A549 (cell line): ENCODE data around the gene DISC1. TPM values are rescaled to one million over a fixed set of nuclear protein-coding genes. Genes with fewer than 3 reads are reported as not detected.

ENCODE experiments used
- ATAC-seq, 2 experiments: fragments of 200-7000 bp in 1 of 2; fragments of >200 bp in 1 of 2; cut with Nextera tagmentation in 1 of 2; cut with Tn5 transposase in 1 of 2; 3 replicates each; pipeline versions ENCODE4 v1.8.0 to v1.9.1; 2018 to 2020; ENCODE audit warnings: mild to moderate bottlenecking in 1 of 2, moderate library complexity in 1 of 2
- CTCF ChIA-PET: fragments of 300-600 bp; sonication (Branson Sonifier 250); formaldehyde crosslinking; extraction: SDS; loops from one replicate; lab custom pipeline; 2021; ENCODE audit warnings: antibody characterized with exemption, inconsistent platforms; lab: Yijun Ruan, JAX
- POLR2A ChIA-PET: fragments of 350-600 bp; formaldehyde crosslinking; extraction: SDS; loops from one replicate; lab custom pipeline; 2021; ENCODE audit warnings: antibody characterized with exemption, inconsistent platforms; lab: Yijun Ruan, JAX
- DNase-seq, 2 experiments: peaks; one replicate each; pipeline versions ENCODE4 v3.0.0 to v3.0.0-alpha.2; 2011 to 2016; ENCODE audit warnings: low read depth in 1 of 2, low spot score in 1 of 2
- FAIRE-seq: peaks from 2 replicates; lab custom pipeline; 2011; peaks lifted over from hg19 to GRCh38; lab: Jason Lieb, UNC
- H3K27ac ChIP-seq, 2 experiments: fragments of >200 bp; sonication (Bioruptor Twin); formaldehyde crosslinking; 3 replicates each; pipeline ENCODE4 v1.5.1; 2016 to 2017
- H3K4me1 ChIP-seq: fragments of >200 bp; sonication (Bioruptor Twin); formaldehyde crosslinking; 3 replicates; pipeline ENCODE4 v1.6.1; 2016
- H3K4me2 ChIP-seq: fragments of >200 bp; sonication (Bioruptor Twin); formaldehyde crosslinking; 3 replicates; pipeline ENCODE4 v1.6.1; 2016
- H3K4me3 ChIP-seq: fragments of >200 bp; sonication (Bioruptor Twin); formaldehyde crosslinking; 3 replicates; pipeline ENCODE4 v1.5.1; 2016
- H3K9me3 ChIP-seq: fragments of >200 bp; sonication (Bioruptor Twin); formaldehyde crosslinking; 3 replicates; pipeline ENCODE4 v1.6.1; 2016
- CBX2 ChIP-seq: fragments of 200-600 bp; sonication (generic); IDR thresholded peaks from 2 replicates; pipeline ENCODE4 v1.6.1; 2016; ENCODE audit warnings: low read depth, mild to moderate bottlenecking, borderline replicate concordance
- EP300 ChIP-seq, 2 experiments: fragments of >200 bp; sonication (Bioruptor Twin); formaldehyde crosslinking; IDR thresholded peaks; 2 replicates in 1 of 2; 3 replicates in 1 of 2; pipeline ENCODE4 v1.6.1; 2016 to 2017
- FOSL2 ChIP-seq, 2 experiments: fragments of 450-650 bp in 1 of 2; fragments of >200 bp in 1 of 2; sonication (Bioruptor Twin) in 1 of 2; formaldehyde crosslinking; IDR thresholded peaks; 2 replicates each; pipeline versions ENCODE4 v1.5.0 to v1.6.1; 2016 to 2020; ENCODE audit warnings: mild to moderate bottlenecking in 1 of 2, moderate library complexity in 1 of 2
- FOXS1 ChIP-seq: fragments of 250-450 bp; sonication (Bioruptor Pico); IDR thresholded peaks from 2 replicates; pipeline ENCODE4 v1.5.0; 2020; ENCODE audit warnings: mild to moderate bottlenecking, moderate library complexity
- HDAC2 ChIP-seq: fragments of 200-600 bp; sonication (generic); IDR thresholded peaks from 2 replicates; pipeline ENCODE4 v1.6.1; 2016
- HEYL ChIP-seq: fragments of 250-450 bp; sonication (Bioruptor Pico); IDR thresholded peaks from 2 replicates; pipeline ENCODE4 v1.8.0; 2021; ENCODE audit warnings: mild to moderate bottlenecking, moderate library complexity
- HOXB13 ChIP-seq: fragments of 250-450 bp; sonication (Bioruptor Pico); IDR thresholded peaks from 2 replicates; pipeline ENCODE4 v1.5.0; 2020; ENCODE audit warnings: low read depth, mild to moderate bottlenecking, moderate library complexity
- JUN ChIP-seq, 2 experiments: fragments of >200 bp; sonication (Bioruptor Twin); formaldehyde crosslinking; IDR thresholded peaks; 2 replicates in 1 of 2; 3 replicates in 1 of 2; pipeline ENCODE4 v1.6.1; 2016 to 2017
- JUNB ChIP-seq: fragments of >200 bp; sonication (Bioruptor Twin); formaldehyde crosslinking; IDR thresholded peaks from 2 replicates; pipeline ENCODE4 v1.6.1; 2016
- MAFK ChIP-seq: fragments of 450-650 bp; IDR thresholded peaks from 2 replicates; pipeline ENCODE4 v1.6.1; 2014; ENCODE audit not compliant: partially characterized antibody
- MYC ChIP-seq: IDR thresholded peaks from 2 replicates; pipeline ENCODE4 v1.6.1; 2012; ENCODE audit warnings: mild to moderate bottlenecking, inconsistent platforms, low read length, improper control_type of control experiment, borderline replicate concordance
- NFE2L2 ChIP-seq: fragments of 150-350 bp; conservative IDR thresholded peaks from 2 replicates; pipeline ENCODE4 v1.6.1; 2014; ENCODE audit warnings: low read length
- NPAS2 ChIP-seq: fragments of 250-450 bp; sonication (Bioruptor Pico); IDR thresholded peaks from 2 replicates; pipeline ENCODE4 v1.8.0; 2022; ENCODE audit warnings: mild to moderate bottlenecking, moderate library complexity, borderline replicate concordance
- PHF8 ChIP-seq: fragments of 200-600 bp; sonication (generic); IDR thresholded peaks from 2 replicates; pipeline ENCODE4 v1.6.1; 2016; ENCODE audit warnings: low read depth, mild to moderate bottlenecking, antibody characterized with exemption, moderate library complexity, borderline replicate concordance
- POLR2AphosphoS2 ChIP-seq: conservative IDR thresholded peaks from 2 replicates; pipeline ENCODE4 v1.6.1; 2012; ENCODE audit warnings: low read length, improper control_type of control experiment, inconsistent platforms
- RFX5 ChIP-seq: fragments of 450-650 bp; IDR thresholded peaks from 2 replicates; pipeline ENCODE4 v1.7.1; 2014; ENCODE audit warnings: antibody characterized with exemption, mild to moderate bottlenecking, moderate library complexity
- TFCP2L1 ChIP-seq: fragments of 250-450 bp; sonication (Bioruptor Pico); IDR thresholded peaks from 2 replicates; pipeline ENCODE4 v1.5.0; 2021; ENCODE audit warnings: mild to moderate bottlenecking
- ZFP36 ChIP-seq: fragments of 450-650 bp; IDR thresholded peaks from 2 replicates; pipeline ENCODE4 v1.6.1; 2014; ENCODE audit warnings: borderline replicate concordance; ENCODE audit not compliant: partially characterized antibody
- WGBS: methylation state at CpG from one replicate; pipeline ENCODE4 v1.1.6; 2017; ENCODE audit errors: missing lambda C conversion rate; 5-methylcytosine and 5-hydroxymethylcytosine counted together
- polyA plus RNA-seq, 4 experiments: library from polyadenylated mRNA; depleted of rRNA in 3 of 4; stranded (reverse); fragments of >200 nt; fragmentation: RNase III in 1 of 4; extraction: RNeasy Plus Mini Kit Qiagen cat#74134 plus additional on column Dnase treatment in 1 of 4; gene quantifications; 2 replicates in 3 of 4; 3 replicates in 1 of 4; pipeline ENCODE4 v1.2.3, GENCODE V29; 2011 to 2017
- TF ChIP-seq, protein P1 (sequence below): IDR thresholded peaks from 2 replicates; pipeline ENCODE4 v1.6.1; 2012
- TF ChIP-seq, protein P2 (sequence below): IDR thresholded peaks from 2 replicates; pipeline ENCODE4 v1.6.1; 2012; ENCODE audit warnings: low read depth, borderline replicate concordance
- TF ChIP-seq, protein P3 (sequence below): fragments of >200 bp; sonication (Bioruptor Twin); formaldehyde crosslinking; IDR thresholded peaks from 3 replicates; pipeline ENCODE4 v1.6.1; 2016
- TF ChIP-seq, protein P4 (sequence below): fragments of 250-450 bp; sonication (Bioruptor Pico); IDR thresholded peaks from 2 replicates; pipeline ENCODE4 v1.5.0; 2020; ENCODE audit warnings: low read depth, mild to moderate bottlenecking, moderate library complexity

Gene DISC1
- polyA plus RNA-seq, 2 of the 4 experiments (the other 2 are of a cell fraction), result 0.39 to 0.74 TPM

GRCh38 chr1:231983588-231984193 is 357.1 kb downstream of the DISC1 start:
- WGBS, result 16% methylated on average over 4 of the region's 4 CpGs

DNA sequence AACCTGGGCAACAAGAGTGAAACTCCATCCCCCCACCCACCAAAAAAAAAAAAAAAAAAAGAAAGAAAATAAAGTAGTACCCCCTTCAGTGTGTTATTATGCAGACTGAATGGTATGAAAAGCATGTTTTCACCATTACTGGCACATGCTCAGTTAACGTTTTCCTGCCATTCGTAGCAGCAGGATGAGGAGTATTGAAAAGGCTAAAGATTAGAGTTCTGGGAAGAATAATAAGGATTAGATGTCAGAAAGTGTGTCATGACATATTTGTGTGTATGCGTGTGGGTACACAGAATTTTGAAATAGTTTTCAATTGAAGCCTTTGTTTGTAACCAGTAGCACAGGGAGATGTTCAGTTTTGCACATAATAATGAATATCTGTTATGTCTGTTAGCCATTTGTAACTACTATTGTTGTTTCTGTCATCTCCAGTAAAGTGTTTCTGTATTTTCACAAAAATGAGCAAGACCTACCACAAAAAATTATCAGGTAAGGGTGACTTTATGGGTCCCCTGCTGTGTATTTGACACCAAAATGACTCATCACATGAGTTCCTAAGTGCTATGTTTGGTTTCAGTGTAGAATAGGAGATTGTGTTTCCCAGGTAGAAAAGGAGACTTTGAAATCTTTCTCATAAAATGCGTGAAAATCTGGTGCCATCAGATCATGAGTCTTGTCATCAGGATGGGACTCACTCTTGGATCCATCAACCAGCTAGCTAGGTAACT is 358.9 kb downstream of the DISC1 start:
- ChIA-PET CTCF (interaction anchor here (0.8 kb wide), 1 partner anchor 35 kb away, joined by 3 read pairs; no protein-coding TSS in a partner anchor), POLR2A (no interaction called here)
- no peak overlapping the region for H3K4me2 ChIP-seq
- H3K4me3 ChIP-seq, result no peak overlapping the region
- no peaks in the 10 kb centered on the region for H3K4me1 ChIP-seq
- no peak for FAIRE-seq
- DNase-seq, result no peak
- WGBS, result 86% methylated on average over 4 of the region's 4 CpGs
- TF ChIP-seq, protein P1, sequence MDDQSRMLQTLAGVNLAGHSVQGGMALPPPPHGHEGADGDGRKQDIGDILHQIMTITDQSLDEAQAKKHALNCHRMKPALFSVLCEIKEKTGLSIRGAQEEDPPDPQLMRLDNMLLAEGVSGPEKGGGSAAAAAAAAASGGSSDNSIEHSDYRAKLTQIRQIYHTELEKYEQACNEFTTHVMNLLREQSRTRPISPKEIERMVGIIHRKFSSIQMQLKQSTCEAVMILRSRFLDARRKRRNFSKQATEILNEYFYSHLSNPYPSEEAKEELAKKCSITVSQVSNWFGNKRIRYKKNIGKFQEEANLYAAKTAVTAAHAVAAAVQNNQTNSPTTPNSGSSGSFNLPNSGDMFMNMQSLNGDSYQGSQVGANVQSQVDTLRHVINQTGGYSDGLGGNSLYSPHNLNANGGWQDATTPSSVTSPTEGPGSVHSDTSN, result no peak
- TF ChIP-seq FOSL2 (IDR thresholded peaks at IDR 0.05) (no peak), FOSL2 (CRISPR knock-in tag; IDR thresholded peaks at IDR 0.05) (peak; percentile 12; the same call in 1 of the 2 replicates), CBX2 (no peak)
- H3K27ac ChIP-seq, result no peak overlapping the region
- H3K9me3 ChIP-seq, result no peaks in the 10 kb centered on the region
- ATAC-seq, result no peak

More at GRCh38 chr1:231983588-231984193, 357.1 kb downstream of the DISC1 start:
- TF ChIP-seq NFE2L2 (no peak), HOXB13 (CRISPR knock-in tag) (no peak), MAFK (peak; percentile 38), NPAS2 (CRISPR knock-in tag) (no peak), POLR2AphosphoS2 (no peak), PHF8 (no peak), HEYL (no peak)
- TF ChIP-seq, protein P2, sequence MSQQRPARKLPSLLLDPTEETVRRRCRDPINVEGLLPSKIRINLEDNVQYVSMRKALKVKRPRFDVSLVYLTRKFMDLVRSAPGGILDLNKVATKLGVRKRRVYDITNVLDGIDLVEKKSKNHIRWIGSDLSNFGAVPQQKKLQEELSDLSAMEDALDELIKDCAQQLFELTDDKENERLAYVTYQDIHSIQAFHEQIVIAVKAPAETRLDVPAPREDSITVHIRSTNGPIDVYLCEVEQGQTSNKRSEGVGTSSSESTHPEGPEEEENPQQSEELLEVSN, result no peak
- no peaks in the 10 kb centered on the region for H3K4me1 ChIP-seq
- no peak for FAIRE-seq
- ChIA-PET CTCF (interaction anchor here (0.7 to 1.7 kb wide), 2 partner anchors 13 to 641 kb away, joined by 3 read pairs; no protein-coding TSS in a partner anchor), POLR2A (no interaction called here)
- H3K4me3 ChIP-seq, result no peak overlapping the region
- no peak for ATAC-seq
- no peak overlapping the region for H3K27ac ChIP-seq
- no peak for DNase-seq
- H3K9me3 ChIP-seq, result no peaks in the 10 kb centered on the region
- H3K4me2 ChIP-seq, result no peak overlapping the region

GRCh38 chr1:231986631-231987336 is 360.2 kb downstream of the DISC1 start:
- DNase-seq (no peak), ATAC-seq (no peak), FAIRE-seq (no peak)
- Histone ChIP-seq H3K4me1 (no peaks in the 10 kb centered on the region), H3K4me2 (no peak overlapping the region), H3K9me3 (no peaks in the 10 kb centered on the region), H3K4me3 (no peak overlapping the region), H3K27ac (no peak overlapping the region)
- 79% methylated on average over 8 of the region's 8 CpGs for WGBS
- TF ChIP-seq HDAC2 (no peak), HOXB13 (CRISPR knock-in tag) (no peak), NPAS2 (CRISPR knock-in tag) (no peak), EP300 (IDR thresholded peaks at IDR 0.05) (no peak), JUNB (no peak)
- CTCF ChIA-PET, result no interaction called here
- POLR2A ChIA-PET, result no interaction called here

DNA sequence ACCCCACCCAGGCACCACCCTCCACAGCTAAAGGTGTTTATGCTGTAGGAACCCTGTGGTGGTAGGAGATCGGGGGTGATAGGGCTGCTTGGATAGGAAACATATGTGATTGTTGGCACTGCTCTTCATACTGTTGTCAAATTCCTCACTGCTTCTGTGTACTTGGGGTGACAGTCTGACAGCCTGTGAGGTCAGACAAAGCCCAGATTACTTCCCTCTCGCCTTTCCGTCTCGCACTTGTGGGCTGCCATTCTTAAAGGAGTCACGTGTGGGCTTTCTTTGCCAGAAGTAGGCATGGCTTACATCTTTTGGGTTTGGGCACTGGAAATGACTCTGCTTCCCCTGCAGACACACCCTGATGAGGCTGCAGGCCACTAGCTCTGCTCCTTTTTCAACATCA is 363.8 kb downstream of the DISC1 start:
- no peak for ATAC-seq
- POLR2A ChIA-PET, result no interaction called here
- TF ChIP-seq FOSL2 (IDR thresholded peaks at IDR 0.05), result no peak
- TF ChIP-seq FOSL2 (CRISPR knock-in tag; IDR thresholded peaks at IDR 0.05), result no peak
- TF ChIP-seq RFX5, result no peak
- no peak for TF ChIP-seq TFCP2L1 (CRISPR knock-in tag)
- TF ChIP-seq FOXS1 (CRISPR knock-in tag), result no peak
- no peak for TF ChIP-seq PHF8
- no peak for TF ChIP-seq ZFP36
- TF ChIP-seq EP300 (IDR thresholded peaks at IDR 0.05), result no peak
- TF ChIP-seq, protein P3, sequence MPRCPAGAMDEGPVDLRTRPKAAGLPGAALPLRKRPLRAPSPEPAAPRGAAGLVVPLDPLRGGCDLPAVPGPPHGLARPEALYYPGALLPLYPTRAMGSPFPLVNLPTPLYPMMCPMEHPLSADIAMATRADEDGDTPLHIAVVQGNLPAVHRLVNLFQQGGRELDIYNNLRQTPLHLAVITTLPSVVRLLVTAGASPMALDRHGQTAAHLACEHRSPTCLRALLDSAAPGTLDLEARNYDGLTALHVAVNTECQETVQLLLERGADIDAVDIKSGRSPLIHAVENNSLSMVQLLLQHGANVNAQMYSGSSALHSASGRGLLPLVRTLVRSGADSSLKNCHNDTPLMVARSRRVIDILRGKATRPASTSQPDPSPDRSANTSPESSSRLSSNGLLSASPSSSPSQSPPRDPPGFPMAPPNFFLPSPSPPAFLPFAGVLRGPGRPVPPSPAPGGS, result no peak
- TF ChIP-seq JUN (IDR thresholded peaks at IDR 0.05), result no peak
- no peak for TF ChIP-seq JUNB
- TF ChIP-seq MYC, result no peak
- TF ChIP-seq MAFK, result no peak
- TF ChIP-seq, protein P4, sequence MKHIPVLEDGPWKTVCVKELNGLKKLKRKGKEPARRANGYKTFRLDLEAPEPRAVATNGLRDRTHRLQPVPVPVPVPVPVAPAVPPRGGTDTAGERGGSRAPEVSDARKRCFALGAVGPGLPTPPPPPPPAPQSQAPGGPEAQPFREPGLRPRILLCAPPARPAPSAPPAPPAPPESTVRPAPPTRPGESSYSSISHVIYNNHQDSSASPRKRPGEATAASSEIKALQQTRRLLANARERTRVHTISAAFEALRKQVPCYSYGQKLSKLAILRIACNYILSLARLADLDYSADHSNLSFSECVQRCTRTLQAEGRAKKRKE, result no peak
- TF ChIP-seq, all 56 proteins: peak for 0
- no peaks in the 10 kb centered on the region for H3K9me3 ChIP-seq
- no peak overlapping the region for H3K4me2 ChIP-seq
- CTCF ChIA-PET, result interaction anchor here (0.8 kb wide), 1 partner anchor 124 kb away, joined by 3 read pairs; no protein-coding TSS in a partner anchor
- DNase-seq, result no peak
- no peak for FAIRE-seq
- no peak overlapping the region for H3K27ac ChIP-seq
- H3K4me1 ChIP-seq, result no peaks in the 10 kb centered on the region
- WGBS, result 84% methylated on average over 5 of the region's 5 CpGs
- H3K4me3 ChIP-seq, result no peak overlapping the region
